ENCODE results near the gene EOLA2. TPM values are rescaled to one million over a fixed set of nuclear protein-coding genes. Genes with fewer than 3 reads are reported as not detected.

The EOLA2 gene
- polyA plus RNA-seq, 1 donor: 29.6 TPM

Other genes starting within 250 kb of the EOLA2 start
- gene MAGEA11, start 226.4 kb downstream of the EOLA2 start, polyA plus RNA-seq (ENCODE audit: insufficient read length): not detected
- 2.1 TPM for gene HSFX1, start 164.4 kb downstream of the EOLA2 start, polyA plus RNA-seq (ENCODE audit: insufficient read length)
- not detected for gene MAGEA9, start 156.6 kb downstream of the EOLA2 start, polyA plus RNA-seq (ENCODE audit: insufficient read length)
- 0.43 TPM for gene MAGEA8, start 57.3 kb downstream of the EOLA2 start, polyA plus RNA-seq (ENCODE audit: insufficient read length)
- gene HSFX4, start 8.9 kb downstream of the EOLA2 start, polyA plus RNA-seq (ENCODE audit: insufficient read length): 0.25 TPM